Keratinocyte (primary cell): ENCODE data around the gene RNF130.

ENCODE experiments used
- CTCF ChIP-seq, 3 experiments: IDR thresholded peaks in 1 of 3; conservative IDR thresholded peaks in 1 of 3; optimal IDR thresholded peaks in 1 of 3; 2 replicates in 2 of 3; 3 replicates in 1 of 3; pipeline versions ENCODE3 to v1.5.1; 2011; ENCODE audit warnings: low read length in 3 of 3, mild to moderate bottlenecking in 3 of 3, moderate library complexity in 2 of 3, control low read depth in 1 of 3, inconsistent platforms in 1 of 3; ENCODE audit not compliant: insufficient read depth in 2 of 3; ENCODE audit errors: extremely low read depth in 1 of 3
- EZH2 ChIP-seq: IDR thresholded peaks from one replicate; pipeline ENCODE4 v1.6.1; 2012; ENCODE audit warnings: inconsistent platforms, mild to moderate bottlenecking, low read length, moderate library complexity

GRCh38 chr5:180102636-180103035 is 31.1 kb upstream of the RNF130 start:
- TF ChIP-seq CTCF (optimal IDR thresholded peaks at IDR 0.05 in 1 of 3, IDR thresholded peaks at IDR 0.05 in 1 of 3, conservative IDR thresholded peaks at IDR 0.05 in 1 of 3; ENCODE audit: extremely low read depth in 1 of 3, insufficient read depth in 2 of 3, low read length in 3 of 3) (no peak), EZH2 (no peak)
